ENCODE measurements around the gene SOS2. TPM values are rescaled to one million over a fixed set of nuclear protein-coding genes. Genes with fewer than 3 reads are reported as not detected.

The SOS2 gene
- total and polyA plus RNA-seq, 10 of the 15 experiments (the other 5 are each of a cell fraction or from before 2014, with no cell fraction given): 2.1 to 16.8 (median 8.4) TPM

GRCh38 chr14:50083467-50084337, 147.7 kb downstream of the SOS2 start (continued):
- no peak for TF ChIP-seq ZBTB11 (CRISPR knock-in tag; IDR thresholded peaks at IDR 0.05)
- no peak for TF ChIP-seq TAF1 (IDR thresholded peaks at IDR 0.05; ENCODE audit: borderline replicate concordance, low read depth, low read length)
- TF ChIP-seq ZNF207 (IDR thresholded peaks at IDR 0.05; ENCODE audit: borderline replicate concordance): 0 out of 2 replicates have a peak, but pooled peaks have one; percentile 25
- TF ChIP-seq SMARCA5 (IDR thresholded peaks at IDR 0.05): no peak; the same call in 1 of the 2 replicates
- TF ChIP-seq ZNF217 (IDR thresholded peaks at IDR 0.05): no peak
- TF ChIP-seq PAX8 (IDR thresholded peaks at IDR 0.05): no peak
- TF ChIP-seq TCF12 (IDR thresholded peaks at IDR 0.05; ENCODE audit: low read depth, low read length): 0 out of 2 replicates have a peak, but pooled peaks have one; percentile 65
- 0 out of 2 replicates have a peak, but pooled peaks have one; percentile 2 for TF ChIP-seq GABPA (IDR thresholded peaks at IDR 0.05; ENCODE audit: low read depth)
- TF ChIP-seq SPI1 (IDR thresholded peaks at IDR 0.05; ENCODE audit: borderline replicate concordance, insufficient read depth, low read depth, low read length): no peak
- TF ChIP-seq GATAD2B (conservative IDR thresholded peaks at IDR 0.05; ENCODE audit: low read depth): peak; percentile 98; the same call in 1 of the 2 replicates
- peak; percentile 34; the same call in 1 of the 2 replicates for TF ChIP-seq CREM (IDR thresholded peaks at IDR 0.05; ENCODE audit: low read depth)
- TF ChIP-seq ZBTB4 (CRISPR knock-in tag; IDR thresholded peaks at IDR 0.05): no peak
- TF ChIP-seq MLLT1 (IDR thresholded peaks at IDR 0.05): no peak; the same call in 1 of the 2 replicates
- no peak for TF ChIP-seq CHD2 (IDR thresholded peaks at IDR 0.05; ENCODE audit: borderline replicate concordance, low read depth, low read length)
- no peak for TF ChIP-seq MAX (IDR thresholded peaks at IDR 0.05; ENCODE audit: low read depth, low read length)
- TF ChIP-seq FOXM1 (IDR thresholded peaks at IDR 0.05; ENCODE audit: low read depth, low read length): 0 out of 2 replicates have a peak, but pooled peaks have one; percentile 57
- TF ChIP-seq EP300 (IDR thresholded peaks at IDR 0.05; ENCODE audit: borderline replicate concordance in 1 of 2, control insufficient read depth in 1 of 2, low read depth in 2 of 2, low read length in 2 of 2): no peak; a peak in 1 of 4 replicates
